GM18498 (cell line): Measurements from ENCODE around the gene D2HGDH.
"Not testable (repeated sequence)": the region's sequence is repeated elsewhere in the genome, so short reads cannot be mapped to it uniquely, and the experiment has no call there.

Experiments
- ATAC-seq: cut with Tn5 transposase; IDR thresholded peaks from one replicate; pipeline ENCODE4 v1.9.1; 2021; ENCODE audit warnings: mild to moderate bottlenecking, moderate library complexity; ENCODE audit not compliant: unreplicated experiment

The D2HGDH gene

GRCh38 chr2:241804326-241805229, 70.1 kb downstream of the D2HGDH start:
- ATAC-seq = no peak

- not testable (repeated sequence) for ATAC-seq
Measured at GRCh38 chr2:241806217-241806616, 71.8 kb downstream of the D2HGDH start.

GRCh38 chr2:241808051-241808720, 73.8 kb downstream of the D2HGDH start:
- no peak for ATAC-seq

GRCh38 chr2:241808721-241809382, 74.4 kb downstream of the D2HGDH start, which contains the start of gene NEU4:
TSS of gene NEU4 (plus strand) at chr2:241809193. CDS start at chr2:241814485, 5,292 bp downstream.
- ATAC-seq = no peak

- no peak for ATAC-seq
Measured at GRCh38 chr2:241809383-241810306, 75.2 kb downstream of the D2HGDH start.

GRCh38 chr2:241810307-241811200, 76.1 kb downstream of the D2HGDH start:
- ATAC-seq = no peak

- no peak for ATAC-seq
Measured at GRCh38 chr2:241811201-241811951, 76.9 kb downstream of the D2HGDH start.

- ATAC-seq = no peak
Measured at GRCh38 chr2:241811952-241812729, 77.7 kb downstream of the D2HGDH start.

GRCh38 chr2:241812730-241813643, 78.6 kb downstream of the D2HGDH start:
- ATAC-seq = no peak

GRCh38 chr2:241813644-241814392, 79.4 kb downstream of the D2HGDH start:
- no peak for ATAC-seq

GRCh38 chr2:241814393-241814642, 79.9 kb downstream of the D2HGDH start:
- ATAC-seq = no peak

- no peak for ATAC-seq
Measured at GRCh38 chr2:241814643-241815476, 80.4 kb downstream of the D2HGDH start.

- ATAC-seq = no peak
Measured at GRCh38 chr2:241815477-241816430, 81.3 kb downstream of the D2HGDH start.

- ATAC-seq = no peak
Measured at GRCh38 chr2:241816431-241817121, 82.1 kb downstream of the D2HGDH start.
